ENCODE data around the gene MMP15. TPM values are rescaled to one million over a fixed set of nuclear protein-coding genes. Genes with fewer than 3 reads are reported as not detected.

The MMP15 gene
- total RNA-seq, 2 experiments from 2014 or later, result 0.19 to 0.43 TPM

GRCh38 chr16:58038219-58038641, 12.7 kb downstream of the MMP15 start:
- Mint-ChIP-seq H3K36me3 (ENCODE audit: low read depth) (no peaks in the 10 kb centered on the region), H3K27ac (no peak overlapping the region), H3K27me3 (no peaks in the 10 kb centered on the region), H3K4me1 (no peaks in the 10 kb centered on the region), H3K9me3 (ENCODE audit: low read depth) (no peaks in the 10 kb centered on the region), H3K4me3 (no peak overlapping the region)
- ChIA-PET CTCF (interaction anchor here (0.7 to 0.9 kb wide), 2 partner anchors 24 to 935 kb away, joined by 3 read pairs; no protein-coding TSS in a partner anchor), POLR2A (no interaction called here)
- no peak for DNase-seq
- intact Hi-C loops (cut with DNase I, micrococcal nuclease), result no loop called here
- ATAC-seq, result no peak

GRCh38 chr16:58039829-58040495, 14.4 kb downstream of the MMP15 start:
- H3K27me3 Mint-ChIP-seq, result no peaks in the 10 kb centered on the region
- H3K9me3 Mint-ChIP-seq (ENCODE audit: low read depth), result no peaks in the 10 kb centered on the region
- intact Hi-C loops (cut with DNase I, micrococcal nuclease), result no loop called here
- ATAC-seq (no peak), DNase-seq (no peak)
- H3K4me1 Mint-ChIP-seq, result no peaks in the 10 kb centered on the region
- POLR2A ChIA-PET, result no interaction called here
- H3K27ac Mint-ChIP-seq, result no peak overlapping the region
- H3K36me3 Mint-ChIP-seq (ENCODE audit: low read depth), result no peaks in the 10 kb centered on the region
- CTCF ChIA-PET, result no interaction called here
- H3K4me3 Mint-ChIP-seq, result no peak overlapping the region

GRCh38 chr16:58040496-58040846, 14.9 kb downstream of the MMP15 start:
- H3K27ac Mint-ChIP-seq, result no peak overlapping the region
- no peak for DNase-seq
- intact Hi-C loops (cut with DNase I, micrococcal nuclease), result no loop called here
- no peak for ATAC-seq
- no peaks in the 10 kb centered on the region for H3K9me3 Mint-ChIP-seq (ENCODE audit: low read depth)
- H3K4me1 Mint-ChIP-seq, result no peaks in the 10 kb centered on the region
- ChIA-PET CTCF (no interaction called here), POLR2A (no interaction called here)
- no peaks in the 10 kb centered on the region for H3K36me3 Mint-ChIP-seq (ENCODE audit: low read depth)
- H3K4me3 Mint-ChIP-seq, result no peak overlapping the region
- H3K27me3 Mint-ChIP-seq, result no peaks in the 10 kb centered on the region

- no peak for ATAC-seq
- H3K4me3 Mint-ChIP-seq, result no peak overlapping the region
- no peaks in the 10 kb centered on the region for H3K9me3 Mint-ChIP-seq (ENCODE audit: low read depth)
These were observed 15.5 kb downstream of the MMP15 start for GRCh38 chr16:58040945-58041627.

GRCh38 chr16:58041628-58041955, 16.0 kb downstream of the MMP15 start:
- H3K36me3 Mint-ChIP-seq (ENCODE audit: low read depth), result no peaks in the 10 kb centered on the region
- ATAC-seq, result no peak
- intact Hi-C loops (cut with DNase I, micrococcal nuclease), result no loop called here

More at GRCh38 chr16:58040945-58041627, 15.5 kb downstream of the MMP15 start:
- Mint-ChIP-seq H3K36me3 (ENCODE audit: low read depth) (no peaks in the 10 kb centered on the region), H3K4me1 (no peaks in the 10 kb centered on the region), H3K27me3 (no peaks in the 10 kb centered on the region), H3K27ac (no peak overlapping the region)
- intact Hi-C loops (cut with DNase I, micrococcal nuclease), result no loop called here
- ChIA-PET CTCF (no interaction called here), POLR2A (no interaction called here)
- DNase-seq, result no peak

GRCh38 chr16:58042001-58042885, 16.7 kb downstream of the MMP15 start:
- no peaks in the 10 kb centered on the region for H3K36me3 Mint-ChIP-seq (ENCODE audit: low read depth)
- H3K9me3 Mint-ChIP-seq (ENCODE audit: low read depth), result no peaks in the 10 kb centered on the region

More at GRCh38 chr16:58041628-58041955, 16.0 kb downstream of the MMP15 start:
- no peak for DNase-seq
- Mint-ChIP-seq H3K4me1 (no peaks in the 10 kb centered on the region), H3K9me3 (ENCODE audit: low read depth) (no peaks in the 10 kb centered on the region), H3K4me3 (no peak overlapping the region), H3K27ac (no peak overlapping the region), H3K27me3 (no peaks in the 10 kb centered on the region)
- ChIA-PET POLR2A (no interaction called here), CTCF (no interaction called here)

GRCh38 chr16:58042886-58043515, 17.4 kb downstream of the MMP15 start:
- no peak overlapping the region for H3K4me3 Mint-ChIP-seq
- CTCF ChIA-PET, result no interaction called here
- no peak overlapping the region for H3K27ac Mint-ChIP-seq
- H3K9me3 Mint-ChIP-seq (ENCODE audit: low read depth), result no peaks in the 10 kb centered on the region
- intact Hi-C loops (cut with DNase I, micrococcal nuclease), result no loop called here
- no peaks in the 10 kb centered on the region for H3K36me3 Mint-ChIP-seq (ENCODE audit: low read depth)
- no peaks in the 10 kb centered on the region for H3K27me3 Mint-ChIP-seq
- H3K4me1 Mint-ChIP-seq, result no peaks in the 10 kb centered on the region
- POLR2A ChIA-PET, result no interaction called here
- DNase-seq (no peak), ATAC-seq (no peak)

More at GRCh38 chr16:58042001-58042885, 16.7 kb downstream of the MMP15 start:
- Mint-ChIP-seq H3K27ac (no peak overlapping the region), H3K27me3 (no peaks in the 10 kb centered on the region), H3K4me3 (no peak overlapping the region), H3K4me1 (no peaks in the 10 kb centered on the region)
- POLR2A ChIA-PET, result no interaction called here
- CTCF ChIA-PET, result no interaction called here
- ATAC-seq (no peak), DNase-seq (no peak)
- intact Hi-C loops (cut with DNase I, micrococcal nuclease), result no loop called here

- no peak for ATAC-seq
- ChIA-PET POLR2A (no interaction called here), CTCF (interaction anchor here (0.5 kb wide), 1 partner anchor 24 kb away, joined by 3 read pairs; no protein-coding TSS in a partner anchor)
- H3K9me3 Mint-ChIP-seq (ENCODE audit: low read depth), result no peaks in the 10 kb centered on the region
- no peaks in the 10 kb centered on the region for H3K4me1 Mint-ChIP-seq
- no peak overlapping the region for H3K27ac Mint-ChIP-seq
- intact Hi-C loops (cut with DNase I, micrococcal nuclease), result no loop called here
- H3K4me3 Mint-ChIP-seq, result no peak overlapping the region
- H3K36me3 Mint-ChIP-seq (ENCODE audit: low read depth), result no peaks in the 10 kb centered on the region
- DNase-seq, result no peak
- no peaks in the 10 kb centered on the region for H3K27me3 Mint-ChIP-seq
These were observed 18.1 kb downstream of the MMP15 start for GRCh38 chr16:58043571-58044155.

- no peak overlapping the region for H3K4me3 Mint-ChIP-seq
- ChIA-PET CTCF (interaction anchor here (0.5 kb wide), 1 partner anchor 25 kb away, joined by 3 read pairs; no protein-coding TSS in a partner anchor), POLR2A (no interaction called here)
- no peaks in the 10 kb centered on the region for H3K4me1 Mint-ChIP-seq
- intact Hi-C loops (cut with DNase I, micrococcal nuclease), result no loop called here
- H3K9me3 Mint-ChIP-seq (ENCODE audit: low read depth), result no peaks in the 10 kb centered on the region
- DNase-seq (no peak), ATAC-seq (no peak)
- H3K27me3 Mint-ChIP-seq, result no peaks in the 10 kb centered on the region
- no peaks in the 10 kb centered on the region for H3K36me3 Mint-ChIP-seq (ENCODE audit: low read depth)
- H3K27ac Mint-ChIP-seq, result no peak overlapping the region
These were observed 18.9 kb downstream of the MMP15 start for GRCh38 chr16:58044266-58045019.

- Mint-ChIP-seq H3K36me3 (ENCODE audit: low read depth) (no peaks in the 10 kb centered on the region), H3K9me3 (ENCODE audit: low read depth) (no peaks in the 10 kb centered on the region), H3K27me3 (no peaks in the 10 kb centered on the region), H3K4me3 (no peak overlapping the region), H3K27ac (no peak overlapping the region), H3K4me1 (no peaks in the 10 kb centered on the region)
- ChIA-PET CTCF (no interaction called here), POLR2A (no interaction called here)
- intact Hi-C loops (cut with DNase I, micrococcal nuclease), result no loop called here
- ATAC-seq, result no peak
- DNase-seq, result no peak
These were observed 19.5 kb downstream of the MMP15 start for GRCh38 chr16:58045096-58045495.

All from activated CD4-positive, alpha-beta T cell treated with anti-CD3 and anti-CD28 coated beads for 36 hours (primary cell).